ENCODE results near the gene WDR81. TPM values are rescaled to one million over a fixed set of nuclear protein-coding genes. Genes with fewer than 3 reads are reported as not detected.
A peak's percentile ranks its signal among the peaks of the same experiment; 100 is the strongest.

The WDR81 gene
- total and polyA plus RNA-seq, 2 donors (not counting 1 experiment from before 2014, with no cell fraction given), result 52.7 to 102 TPM

DNA sequence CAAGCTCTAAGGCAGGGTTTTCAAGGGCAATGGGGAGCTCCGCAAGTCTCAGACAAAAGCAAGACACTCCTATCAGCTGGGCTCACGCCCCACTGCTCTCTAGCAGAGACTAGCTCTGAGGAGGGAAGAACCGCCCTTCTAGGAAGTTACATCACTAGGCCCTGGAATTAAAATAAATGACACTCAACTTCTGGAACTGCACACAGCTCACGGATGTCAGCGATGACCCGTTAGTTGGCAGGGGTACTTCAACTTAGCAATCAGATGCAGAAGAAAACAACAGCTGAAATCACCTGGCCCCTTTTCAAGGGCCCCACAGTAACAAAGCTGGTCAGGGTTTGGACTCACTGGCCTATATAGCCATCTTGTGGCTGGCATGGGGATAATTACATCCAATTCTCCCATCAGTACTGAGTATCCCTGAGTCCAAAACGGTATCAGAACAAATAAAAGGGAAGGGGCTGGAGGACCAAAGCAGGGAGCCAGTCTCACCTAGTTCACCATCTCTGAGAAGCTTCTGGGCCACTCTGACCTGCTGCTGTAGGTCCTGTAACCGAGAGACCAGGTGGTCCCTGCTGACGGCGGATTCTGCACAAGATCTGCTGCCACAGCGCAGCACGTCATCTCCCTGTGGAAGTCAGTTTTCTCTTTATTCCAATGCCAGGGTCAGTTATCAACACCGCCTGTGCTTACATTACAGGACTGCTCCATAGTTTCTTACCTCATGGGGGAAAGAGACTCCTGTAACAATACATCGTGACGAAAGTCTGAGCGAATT is 59.5 kb downstream of the WDR81 start:
- no peaks in the 10 kb centered on the region for H3K27me3 Mint-ChIP-seq
- Histone ChIP-seq H3K27ac (ENCODE audit: low read length in 2 of 2) (peak overlapping the region; percentile 92 to 97), H3K36me3 (replicated peaks in 1 of 2; ENCODE audit: control extremely low read depth in 1 of 2, control insufficient read depth in 1 of 2, extremely low read depth in 1 of 2, insufficient read depth in 2 of 2, low read length in 1 of 2) (peaks cover 7 to 38% of the 10 kb centered on the region in 2 experiments), H3K9me3 (ENCODE audit: control extremely low read depth in 1 of 3, control insufficient read depth in 2 of 3, insufficient read depth in 1 of 3, low read length in 2 of 3) (no peaks in the 10 kb centered on the region), H3K79me2 (ENCODE audit: control insufficient read depth, insufficient read depth, low read length) (no peaks in the 10 kb centered on the region), H2AFZ (ENCODE audit: insufficient read depth, low read depth, low read length, poor library complexity, severe bottlenecking) (peak overlapping the region; percentile 33), H3K4me2 (replicated peaks; ENCODE audit: low read depth, low read length, poor library complexity, severe bottlenecking) (peak overlapping the region; percentile 68), H3K4me1 (ENCODE audit: control insufficient read depth in 2 of 2, insufficient read depth in 2 of 2, low read length in 2 of 2) (peaks cover 27 to 30% of the 10 kb centered on the region in 2 donors), H4K20me1 (ENCODE audit: control insufficient read depth, insufficient read depth, low read length, poor library complexity, severe bottlenecking) (no peaks in the 10 kb centered on the region), H3K27me3 (replicated peaks in 1 of 4; ENCODE audit: control extremely low read depth in 1 of 4, control insufficient read depth in 3 of 4, insufficient read depth in 4 of 4, low read length in 3 of 4) (no peaks in the 10 kb centered on the region), H3K9ac (ENCODE audit: low read length) (peak overlapping the region; percentile 16), H3K4me3 (ENCODE audit: control extremely low read depth in 1 of 5, extremely low read depth in 1 of 5, insufficient read depth in 1 of 5, low read depth in 2 of 5, low read length in 4 of 5) (peak overlapping the region in 2 of 5 experiments; percentile 15 to 22)
- peak overlapping the region; percentile 80 for H3K4me3 Mint-ChIP-seq
- TF ChIP-seq, protein P1, sequence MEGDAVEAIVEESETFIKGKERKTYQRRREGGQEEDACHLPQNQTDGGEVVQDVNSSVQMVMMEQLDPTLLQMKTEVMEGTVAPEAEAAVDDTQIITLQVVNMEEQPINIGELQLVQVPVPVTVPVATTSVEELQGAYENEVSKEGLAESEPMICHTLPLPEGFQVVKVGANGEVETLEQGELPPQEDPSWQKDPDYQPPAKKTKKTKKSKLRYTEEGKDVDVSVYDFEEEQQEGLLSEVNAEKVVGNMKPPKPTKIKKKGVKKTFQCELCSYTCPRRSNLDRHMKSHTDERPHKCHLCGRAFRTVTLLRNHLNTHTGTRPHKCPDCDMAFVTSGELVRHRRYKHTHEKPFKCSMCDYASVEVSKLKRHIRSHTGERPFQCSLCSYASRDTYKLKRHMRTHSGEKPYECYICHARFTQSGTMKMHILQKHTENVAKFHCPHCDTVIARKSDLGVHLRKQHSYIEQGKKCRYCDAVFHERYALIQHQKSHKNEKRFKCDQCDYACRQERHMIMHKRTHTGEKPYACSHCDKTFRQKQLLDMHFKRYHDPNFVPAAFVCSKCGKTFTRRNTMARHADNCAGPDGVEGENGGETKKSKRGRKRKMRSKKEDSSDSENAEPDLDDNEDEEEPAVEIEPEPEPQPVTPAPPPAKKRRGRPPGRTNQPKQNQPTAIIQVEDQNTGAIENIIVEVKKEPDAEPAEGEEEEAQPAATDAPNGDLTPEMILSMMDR (IDR thresholded peaks at IDR 0.05), result peak; percentile 73
- no peak for TF ChIP-seq EZH2 (IDR thresholded peaks at IDR 0.05; ENCODE audit: borderline replicate concordance, insufficient read depth, low read depth, low read length, poor library complexity, severe bottlenecking)
- no peaks in the 10 kb centered on the region for H3K9me3 Mint-ChIP-seq (ENCODE audit: insufficient read depth)
- ATAC-seq (ENCODE audit: low read depth), result peak; percentile 87
- peak overlapping the region; percentile 98 for H3K27ac Mint-ChIP-seq
- H3K4me1 Mint-ChIP-seq, result peaks cover 28% of the 10 kb centered on the region
- ChIA-PET POLR2A (interaction anchor here (0.5 to 3.8 kb wide), 10 partner anchors 13 to 524 kb away, joined by 3 to 59 read pairs (median 10); partner anchors contain the start of genes SERPINF1, SLC43A2 and WDR81), CTCF (interaction anchor here (0.5 to 8.3 kb wide), 31 partner anchors 9 to 217 kb away, joined by 3 to 397 read pairs (median 7); partner anchors contain the start of genes PRPF8, RILP, SERPINF1 and WDR81)
- 48% methylated on average over 12 of the region's 16 CpGs for WGBS (ENCODE audit: insufficient coverage)
- DNase-seq, result peak; percentile 83
- intact Hi-C loops (cut with micrococcal nuclease), result loop anchor here (1.0 to 2.0 kb wide), 5 partner anchors 19 to 115 kb away; partner anchors contain the start of genes PRPF8 and SMYD4

DNA sequence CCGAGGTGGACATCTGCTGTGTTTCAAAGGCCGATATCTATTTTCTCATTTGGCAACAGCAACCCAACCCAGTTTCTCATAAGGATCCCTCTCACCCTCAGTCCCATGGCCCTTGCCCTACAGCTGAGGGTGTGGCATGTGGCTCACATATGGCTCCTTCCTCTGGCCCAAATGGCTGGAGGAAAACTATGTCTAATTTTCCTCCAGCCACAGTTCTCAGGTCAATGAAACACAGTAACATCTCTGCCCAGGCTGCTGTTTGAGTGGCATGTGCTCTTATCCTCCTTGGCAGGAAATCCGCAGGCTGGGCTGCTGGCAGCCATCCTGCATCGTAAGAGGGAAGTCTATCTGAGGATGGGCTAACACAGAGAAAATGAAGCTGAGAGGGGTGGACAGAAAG is 61.4 kb downstream of the WDR81 start:
- H3K4me3 Mint-ChIP-seq, result no peak overlapping the region
- Histone ChIP-seq H3K79me2 (ENCODE audit: control insufficient read depth, insufficient read depth, low read length) (no peaks in the 10 kb centered on the region), H3K4me1 (ENCODE audit: control insufficient read depth in 2 of 2, insufficient read depth in 2 of 2, low read length in 2 of 2) (peaks cover 27 to 30% of the 10 kb centered on the region in 2 donors), H3K27ac (ENCODE audit: low read length in 2 of 2) (no peak overlapping the region), H3K9ac (ENCODE audit: low read length) (no peak overlapping the region), H3K27me3 (replicated peaks in 1 of 4; ENCODE audit: control extremely low read depth in 1 of 4, control insufficient read depth in 3 of 4, insufficient read depth in 4 of 4, low read length in 3 of 4) (no peaks in the 10 kb centered on the region), H4K20me1 (ENCODE audit: control insufficient read depth, insufficient read depth, low read length, poor library complexity, severe bottlenecking) (no peaks in the 10 kb centered on the region), H3K36me3 (replicated peaks in 1 of 2; ENCODE audit: control extremely low read depth in 1 of 2, control insufficient read depth in 1 of 2, extremely low read depth in 1 of 2, insufficient read depth in 2 of 2, low read length in 1 of 2) (peaks cover 7 to 31% of the 10 kb centered on the region in 2 experiments), H3K4me3 (ENCODE audit: control extremely low read depth in 1 of 5, extremely low read depth in 1 of 5, insufficient read depth in 1 of 5, low read depth in 2 of 5, low read length in 4 of 5) (no peak overlapping the region), H2AFZ (ENCODE audit: insufficient read depth, low read depth, low read length, poor library complexity, severe bottlenecking) (no peak overlapping the region), H3K9me3 (ENCODE audit: control extremely low read depth in 1 of 3, control insufficient read depth in 2 of 3, insufficient read depth in 1 of 3, low read length in 2 of 3) (no peaks in the 10 kb centered on the region), H3K4me2 (replicated peaks; ENCODE audit: low read depth, low read length, poor library complexity, severe bottlenecking) (no peak overlapping the region)
- intact Hi-C loops (cut with micrococcal nuclease), result no loop called here
- ATAC-seq (ENCODE audit: low read depth) (no peak), DNase-seq (no peak)
- H3K4me1 Mint-ChIP-seq, result peaks cover 28% of the 10 kb centered on the region
- ChIA-PET CTCF (interaction anchor here (0.6 to 8.3 kb wide), 5 partner anchors 20 to 117 kb away, joined by 3 to 397 read pairs (median 4); partner anchors contain the start of gene WDR81), POLR2A (interaction anchor here (1.1 kb wide), 1 partner anchor 64 kb away, joined by 4 read pairs; no protein-coding TSS in a partner anchor)
- WGBS (ENCODE audit: insufficient coverage), result 90% methylated on average over 2 of the region's 4 CpGs
- H3K9me3 Mint-ChIP-seq (ENCODE audit: insufficient read depth), result no peaks in the 10 kb centered on the region
- TF ChIP-seq, protein P1 (IDR thresholded peaks at IDR 0.05), result no peak
- no peak for TF ChIP-seq EZH2 (IDR thresholded peaks at IDR 0.05; ENCODE audit: borderline replicate concordance, insufficient read depth, low read depth, low read length, poor library complexity, severe bottlenecking)
- peak overlapping the region; percentile 53 for H3K27ac Mint-ChIP-seq
- no peaks in the 10 kb centered on the region for H3K27me3 Mint-ChIP-seq
